HEK293T (cell line): ENCODE measurements around the gene TFAP2C.
"Not testable (repeated sequence)": the region's sequence is repeated elsewhere in the genome, so short reads cannot be mapped to it uniquely, and the experiment has no call there.

Source experiments
- CTCF ChIA-PET: fragments of 350-600 bp; formaldehyde crosslinking; extraction: SDS; loops from one replicate; lab custom pipeline; 2021; ENCODE audit warnings: antibody characterized with exemption, inconsistent platforms; lab: Yijun Ruan, JAX
- POLR2A ChIA-PET: fragments of 350-600 bp; formaldehyde crosslinking; extraction: SDS; loops from one replicate; lab custom pipeline; 2020; ENCODE audit warnings: antibody characterized with exemption, inconsistent platforms; lab: Yijun Ruan, JAX
- DNase-seq: peaks from one replicate; pipeline ENCODE4 v3.0.0; 2012; ENCODE audit warnings: mixed read lengths; ENCODE audit errors: extremely low spot score
- ARNT ChIP-seq: fragments of 450-650 bp; IDR thresholded peaks from 2 replicates; pipeline ENCODE4 v1.6.1; 2017; ENCODE audit warnings: mild to moderate bottlenecking
- BHLHE40 ChIP-seq: fragments of 450-650 bp; IDR thresholded peaks from 2 replicates; pipeline ENCODE4 v1.6.1; 2016; ENCODE audit warnings: mild to moderate bottlenecking, moderate library complexity, borderline replicate concordance
- CTBP1 ChIP-seq: fragments of 450-650 bp; IDR thresholded peaks from 2 replicates; pipeline ENCODE4 v1.6.1; 2016; ENCODE audit warnings: borderline replicate concordance
- ELF4 ChIP-seq: fragments of 450-650 bp; IDR thresholded peaks from 2 replicates; pipeline ENCODE4 v1.6.1; 2017; ENCODE audit warnings: antibody characterized with exemption
- FOXA1 ChIP-seq: fragments of 450-650 bp; IDR thresholded peaks from 2 replicates; pipeline ENCODE4 v1.6.1; 2016; ENCODE audit warnings: mild to moderate bottlenecking
- FOXK2 ChIP-seq: fragments of 450-650 bp; IDR thresholded peaks from 2 replicates; pipeline ENCODE4 v1.6.1; 2016; ENCODE audit warnings: mild to moderate bottlenecking
- FOXM1 ChIP-seq: fragments of 450-650 bp; IDR thresholded peaks from 2 replicates; pipeline ENCODE4 v1.6.1; 2017; ENCODE audit warnings: mild to moderate bottlenecking, borderline replicate concordance
- HDGF ChIP-seq: fragments of 450-650 bp; IDR thresholded peaks from 2 replicates; pipeline ENCODE4 v1.6.1; 2017; ENCODE audit warnings: antibody characterized with exemption, borderline replicate concordance
- L3MBTL2 ChIP-seq: fragments of 450-650 bp; conservative IDR thresholded peaks from 2 replicates; pipeline ENCODE4 v1.6.1; 2016; ENCODE audit warnings: mild to moderate bottlenecking
- LEF1 ChIP-seq: fragments of 450-650 bp; IDR thresholded peaks from 2 replicates; pipeline ENCODE4 v1.6.1; 2017; ENCODE audit warnings: mild to moderate bottlenecking, borderline replicate concordance
- NFRKB ChIP-seq: fragments of 450-650 bp; IDR thresholded peaks from 2 replicates; pipeline ENCODE4 v1.6.1; 2016; ENCODE audit warnings: mild to moderate bottlenecking, moderate library complexity
- PKNOX1 ChIP-seq: fragments of 450-650 bp; IDR thresholded peaks from 2 replicates; pipeline ENCODE4 v1.6.1; 2016
- SP1 ChIP-seq: fragments of 450-650 bp; IDR thresholded peaks from 2 replicates; pipeline ENCODE4 v1.6.1; 2017
- SUZ12 ChIP-seq: fragments of 450-650 bp; IDR thresholded peaks from 2 replicates; pipeline ENCODE4 v1.6.1; 2016; ENCODE audit warnings: mild to moderate bottlenecking
- TARDBP ChIP-seq: fragments of 450-650 bp; IDR thresholded peaks from 2 replicates; pipeline ENCODE4 v1.6.1; 2016
- ZNF384 ChIP-seq: fragments of 450-650 bp; IDR thresholded peaks from 2 replicates; pipeline ENCODE4 v1.6.1; 2016

The TFAP2C gene

GRCh38 chr20:56657879-56658278, 28.8 kb downstream of the TFAP2C start:
- ChIA-PET CTCF (no interaction called here), POLR2A (no interaction called here)
- DNase-seq: no peak
- TF ChIP-seq FOXA1 (no peak), LEF1 (no peak), ARNT (no peak), BHLHE40 (no peak), PKNOX1 (no peak), NFRKB (no peak), ELF4 (no peak), HDGF (no peak), SP1 (no peak), FOXM1 (no peak), ZNF384 (no peak), FOXK2 (no peak), L3MBTL2 (no peak), TARDBP (no peak), CTBP1 (no peak), SUZ12 (no peak)

- CTCF ChIA-PET, DNase-seq, POLR2A ChIA-PET: not testable (repeated sequence)
These were observed 29.3 kb downstream of the TFAP2C start for GRCh38 chr20:56658341-56658947.

- CTCF ChIA-PET: no interaction called here
- DNase-seq: no peak
- TF ChIP-seq ZNF384: no peak
- TF ChIP-seq CTBP1: no peak
- TF ChIP-seq L3MBTL2: no peak
- TF ChIP-seq TARDBP: no peak
- no peak for TF ChIP-seq ARNT
- no peak for TF ChIP-seq PKNOX1
- TF ChIP-seq SUZ12: no peak
- no peak for TF ChIP-seq FOXM1
- TF ChIP-seq BHLHE40: no peak
- TF ChIP-seq FOXA1: no peak
- no peak for TF ChIP-seq FOXK2
- TF ChIP-seq NFRKB: no peak
- no peak for TF ChIP-seq HDGF
- POLR2A ChIA-PET: no interaction called here
These were observed 34.6 kb downstream of the TFAP2C start for GRCh38 chr20:56663660-56664059.

- ChIA-PET CTCF (no interaction called here), POLR2A (no interaction called here)
- DNase-seq: no peak
- TF ChIP-seq BHLHE40: no peak
- TF ChIP-seq ZNF384: no peak
- TF ChIP-seq FOXK2: no peak
- TF ChIP-seq HDGF: no peak
- TF ChIP-seq ARNT: no peak
- no peak for TF ChIP-seq SP1
- TF ChIP-seq CTBP1: no peak
- no peak for TF ChIP-seq NFRKB
- no peak for TF ChIP-seq SUZ12
These were observed 35.7 kb downstream of the TFAP2C start for GRCh38 chr20:56664796-56665195.

- no peak for DNase-seq
- CTCF ChIA-PET: no interaction called here
These were observed 36.7 kb downstream of the TFAP2C start for GRCh38 chr20:56665806-56666205.

GRCh38 chr20:56673450-56673849, 44.3 kb downstream of the TFAP2C start:
- ChIA-PET CTCF (no interaction called here), POLR2A (no interaction called here)
- TF ChIP-seq CTBP1: no peak
- no peak for TF ChIP-seq NFRKB
- TF ChIP-seq HDGF: no peak
- no peak for TF ChIP-seq FOXK2
- TF ChIP-seq ZNF384: no peak
- TF ChIP-seq ARNT: no peak
- no peak for TF ChIP-seq ELF4
- no peak for DNase-seq

More at GRCh38 chr20:56665806-56666205, 36.7 kb downstream of the TFAP2C start:
- POLR2A ChIA-PET: no interaction called here
- TF ChIP-seq LEF1: no peak
- TF ChIP-seq ZNF384: no peak
- TF ChIP-seq FOXA1: no peak
- no peak for TF ChIP-seq ARNT
- no peak for TF ChIP-seq PKNOX1
- TF ChIP-seq FOXM1: no peak

- ChIA-PET POLR2A (no interaction called here), CTCF (no interaction called here)
- TF ChIP-seq BHLHE40 (no peak), TARDBP (no peak), HDGF (no peak), FOXA1 (no peak), SUZ12 (no peak), ELF4 (no peak), ZNF384 (no peak), LEF1 (no peak), FOXM1 (no peak), ARNT (no peak)
- no peak for DNase-seq
These were observed 46.9 kb downstream of the TFAP2C start for GRCh38 chr20:56676001-56676400.
